Measurements from ENCODE around the gene FMO3.

The FMO3 gene

GRCh38 chr1:171155484-171155883 lies 64.8 kb downstream of the FMO3 start:
- in situ Hi-C loops (cut with HindIII; ENCODE audit: low sequenced_read_pairs): no loop called here

GRCh38 chr1:171158096-171158495 lies 67.4 kb downstream of the FMO3 start:
- in situ Hi-C loops (cut with HindIII; ENCODE audit: low sequenced_read_pairs): no loop called here

DNA sequence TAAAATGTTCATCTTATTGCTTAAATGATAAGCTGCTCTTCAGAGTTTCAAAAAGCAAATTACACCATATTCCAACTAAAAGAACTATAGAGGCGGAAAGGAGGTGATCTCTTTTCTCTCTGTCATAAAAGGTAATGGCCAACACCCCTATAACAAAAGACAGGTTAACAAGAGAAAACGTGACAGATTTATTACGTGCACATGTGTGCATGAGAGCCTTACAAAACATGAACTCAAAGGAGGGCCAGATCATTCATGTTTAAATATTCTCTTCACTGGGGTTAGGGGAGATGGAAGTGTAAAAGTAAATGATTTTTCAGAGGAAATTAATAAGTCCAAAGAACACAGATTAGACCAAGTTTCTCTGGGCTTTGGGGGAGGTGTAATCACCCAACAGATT lies 67.8 kb downstream of the FMO3 start:
- in situ Hi-C loops (cut with HindIII; ENCODE audit: low sequenced_read_pairs): no loop called here

GRCh38 chr1:171159148-171159547 lies 68.4 kb downstream of the FMO3 start:
- in situ Hi-C loops (cut with HindIII; ENCODE audit: low sequenced_read_pairs): no loop called here

DNA sequence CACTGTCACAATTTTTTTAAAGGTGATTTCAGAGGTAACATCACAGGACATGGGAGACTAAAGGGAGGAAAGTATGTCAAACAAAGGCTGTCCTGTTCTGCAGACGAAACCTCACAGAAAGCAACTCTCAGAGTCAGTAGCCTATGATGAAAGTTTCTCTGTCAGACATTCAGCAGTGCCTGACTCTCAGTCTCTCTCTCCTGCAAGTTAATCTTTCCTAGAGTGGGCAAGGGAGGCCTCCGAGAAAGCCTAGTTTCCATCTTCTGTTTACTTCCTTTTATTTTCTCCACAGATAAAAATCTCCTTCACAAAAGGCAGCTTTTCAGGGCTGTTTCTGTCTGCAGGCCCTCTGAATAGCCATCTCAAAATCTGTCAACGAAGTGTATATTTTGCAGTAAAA lies 69.5 kb downstream of the FMO3 start:
- in situ Hi-C loops (cut with HindIII; ENCODE audit: low sequenced_read_pairs): no loop called here

GRCh38 chr1:171160639-171161354 lies 70.1 kb downstream of the FMO3 start:
- in situ Hi-C loops (cut with HindIII; ENCODE audit: low sequenced_read_pairs): no loop called here

DNA sequence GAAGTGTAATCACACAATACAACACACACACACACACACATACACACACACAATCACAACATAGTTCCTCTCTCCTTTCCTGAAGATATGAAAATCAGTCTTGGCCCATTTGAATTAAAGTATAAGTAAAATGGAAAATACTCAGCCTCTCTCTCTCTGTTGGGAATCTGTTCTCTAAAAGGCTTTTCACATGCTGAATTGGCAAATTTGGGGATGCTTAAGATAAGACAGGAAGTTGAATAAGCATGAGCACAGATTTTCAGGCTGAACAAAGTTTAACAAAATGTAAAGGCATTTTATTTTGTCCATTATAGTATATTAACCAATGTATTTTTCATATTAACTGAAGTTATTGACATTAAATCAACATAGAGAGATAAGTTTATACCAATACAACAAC lies 70.7 kb downstream of the FMO3 start:
- in situ Hi-C loops (cut with HindIII; ENCODE audit: low sequenced_read_pairs): no loop called here

DNA sequence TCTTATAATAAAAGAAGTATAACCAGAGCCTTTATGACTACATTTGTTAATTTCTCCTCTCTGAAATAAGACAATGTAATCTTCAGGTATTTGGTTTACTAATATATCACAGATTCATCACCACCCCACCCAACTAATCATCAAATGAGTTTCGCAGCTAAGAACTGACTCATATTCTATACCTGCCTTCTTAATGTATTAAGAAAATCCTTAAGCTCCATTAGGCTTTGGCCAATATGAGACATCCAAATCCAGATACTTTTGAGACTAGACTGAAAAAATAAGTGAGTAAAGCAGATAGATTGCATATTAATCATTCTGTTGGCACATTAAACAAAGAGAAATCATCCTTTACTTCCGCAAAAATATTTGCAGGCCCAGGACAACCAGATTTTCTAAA lies 75.7 kb downstream of the FMO3 start:
- in situ Hi-C loops (cut with HindIII; ENCODE audit: low sequenced_read_pairs): no loop called here

All from DLD1 (cell line).